IPS-NIHi11 (cell line): ENCODE data around the gene SLC13A2.

Experiments
- DNase-seq: peaks from one replicate; pipeline ENCODE4 v3.0.0; 2012; ENCODE audit warnings: mixed read lengths, low spot score

Gene SLC13A2

GRCh38 chr17:28534740-28535375 is 61.4 kb downstream of the SLC13A2 start:
- no peak for DNase-seq

GRCh38 chr17:28536532-28537218 is 63.2 kb downstream of the SLC13A2 start:
- DNase-seq = no peak

DNA sequence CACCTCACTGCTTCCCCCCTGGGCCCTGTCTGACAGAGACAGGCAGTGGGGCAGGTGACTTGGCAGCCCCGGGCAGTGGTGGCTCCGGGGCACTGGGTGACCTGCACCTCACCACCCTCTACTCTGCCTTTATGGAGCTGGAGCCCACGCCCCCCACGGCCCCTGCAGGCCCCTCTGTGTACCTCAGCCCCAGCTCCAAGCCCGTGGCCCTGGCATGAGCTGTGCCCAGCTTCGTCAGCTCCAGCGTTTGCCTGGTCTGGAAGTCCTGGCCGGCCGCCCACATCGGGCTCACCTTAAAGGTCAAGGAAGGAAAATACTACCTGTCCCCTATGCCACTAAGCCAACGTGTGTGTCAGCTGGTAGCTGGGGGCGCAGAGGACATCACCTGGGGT is 63.8 kb downstream of the SLC13A2 start:
- DNase-seq = no peak

DNA sequence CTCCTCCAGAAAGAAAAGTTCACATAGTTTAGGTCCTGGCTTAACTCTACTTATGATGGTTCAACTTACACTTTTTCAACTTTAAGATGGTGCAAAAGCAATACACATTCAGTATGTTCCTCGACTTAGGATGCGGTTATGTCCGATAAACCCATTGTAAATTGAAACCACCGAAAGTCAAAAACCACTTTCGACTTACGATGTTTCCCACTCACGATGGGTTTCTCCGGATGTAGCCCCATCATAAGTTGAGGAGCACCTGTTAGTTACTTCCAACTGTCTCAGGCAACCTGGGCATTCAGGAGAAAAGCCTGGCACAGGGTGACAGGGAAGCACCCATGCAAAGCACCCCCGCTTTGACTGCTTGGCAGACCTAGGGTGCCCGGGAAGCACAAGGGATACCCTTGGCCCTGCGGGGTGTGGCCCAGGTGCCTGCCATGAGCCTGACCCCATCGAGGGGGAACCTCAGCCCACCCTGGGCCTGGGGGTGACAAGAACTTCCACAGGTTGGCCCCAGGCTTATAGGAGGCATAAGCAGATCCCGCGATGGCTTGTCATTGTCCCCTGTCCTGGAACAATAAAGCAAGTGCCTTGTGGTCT is 65.0 kb downstream of the SLC13A2 start:
- DNase-seq = no peak

- no peak for DNase-seq
Measured at GRCh38 chr17:28540231-28540630, 66.8 kb downstream of the SLC13A2 start.

DNA sequence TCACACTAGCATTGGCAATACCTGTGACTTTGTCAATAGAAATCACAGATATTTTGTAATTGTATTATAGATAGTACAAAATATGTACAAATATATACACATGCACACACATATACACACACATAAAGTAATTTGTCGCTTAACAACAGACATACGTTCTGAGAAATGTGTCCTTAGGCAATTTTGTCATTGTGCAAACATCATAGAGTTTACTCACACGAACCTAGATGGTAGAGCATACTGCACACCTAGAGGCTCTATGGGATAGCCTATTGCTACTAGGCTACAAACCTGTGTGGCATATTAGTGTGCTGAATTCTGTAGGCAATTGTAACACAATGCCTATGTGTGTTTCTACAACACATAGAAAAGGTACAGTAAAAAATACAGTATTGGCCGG is 68.0 kb downstream of the SLC13A2 start:
- DNase-seq = no peak

GRCh38 chr17:28544402-28545140 is 71.1 kb downstream of the SLC13A2 start:
- no peak for DNase-seq

GRCh38 chr17:28545141-28545503 is 71.7 kb downstream of the SLC13A2 start:
- DNase-seq = no peak

DNA sequence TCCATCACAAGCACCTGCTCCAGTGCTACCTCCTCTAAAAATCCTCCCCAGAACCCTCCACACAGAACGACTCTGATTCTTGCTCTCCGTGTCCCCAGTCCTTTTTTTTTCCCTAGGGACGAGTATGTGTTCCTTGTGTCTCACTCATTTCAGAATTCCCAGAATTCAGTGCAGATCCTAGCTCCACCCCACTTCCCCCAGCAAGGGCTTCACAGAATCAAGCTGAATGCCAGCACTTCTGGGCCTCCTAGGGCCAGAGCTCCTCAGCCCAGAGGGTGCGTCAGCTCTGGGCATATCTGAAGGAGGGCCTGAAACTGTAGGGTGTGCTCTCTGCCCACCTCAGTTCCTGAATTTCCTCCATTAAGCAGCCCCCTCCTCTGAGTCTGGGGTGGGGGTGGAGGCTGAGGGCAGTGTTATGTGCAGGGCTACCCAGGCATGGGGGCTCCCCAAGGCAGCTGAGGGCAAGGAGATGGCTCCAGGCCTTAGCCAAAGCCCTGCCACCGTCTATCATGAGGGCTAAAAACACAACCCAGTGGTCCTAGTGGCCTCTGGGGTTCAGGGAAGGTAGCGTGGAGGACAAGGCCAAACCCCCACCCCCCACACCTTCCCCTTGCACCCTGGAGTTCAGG is 72.5 kb downstream of the SLC13A2 start:
- no peak for DNase-seq

GRCh38 chr17:28547096-28547622 is 73.7 kb downstream of the SLC13A2 start:
- peak; percentile 1 for DNase-seq
